Stimulated activated CD8-positive, alpha-beta memory T cell treated with anti-CD3 and anti-CD28 coated beads, Interleukin-7, amount 100 ng/mL, for 1 hour (primary cell): ENCODE results near the gene STXBP6.
"Not testable (repeated sequence)": the region's sequence is repeated elsewhere in the genome, so short reads cannot be mapped to it uniquely, and the experiment has no call there.

ENCODE experiments used
- DNase-seq, 2 donors: peaks; one replicate each; pipeline ENCODE4 v3.0.0-alpha.2; 2020; ENCODE audit warnings: low read depth in 2 of 2

The STXBP6 gene

GRCh38 chr14:24956104-24956503 lies 93.8 kb downstream of the STXBP6 start:
- DNase-seq: no peak

- DNase-seq: no peak
Measured at GRCh38 chr14:24954700-24955037, 95.3 kb downstream of the STXBP6 start.

GRCh38 chr14:24954037-24954699 lies 95.8 kb downstream of the STXBP6 start:
- DNase-seq: no peak

GRCh38 chr14:24952851-24953666 lies 96.9 kb downstream of the STXBP6 start:
- DNase-seq: no peak

- DNase-seq: no peak
Measured at GRCh38 chr14:24948261-24948847, 101.6 kb downstream of the STXBP6 start.

GRCh38 chr14:24947131-24947530 lies 102.8 kb downstream of the STXBP6 start:
- no peak for DNase-seq

GRCh38 chr14:24944800-24945199 lies 105.1 kb downstream of the STXBP6 start:
- no peak for DNase-seq

GRCh38 chr14:24943024-24943423 lies 106.9 kb downstream of the STXBP6 start:
- DNase-seq: no peak

- no peak for DNase-seq
Measured at GRCh38 chr14:24941719-24942118, 108.2 kb downstream of the STXBP6 start.

GRCh38 chr14:24940213-24940783 lies 109.6 kb downstream of the STXBP6 start:
- DNase-seq: no peak

- DNase-seq: no peak
Measured at GRCh38 chr14:24938593-24938992, 111.4 kb downstream of the STXBP6 start.

- no peak for DNase-seq
Measured at GRCh38 chr14:24937300-24937699, 112.6 kb downstream of the STXBP6 start.

GRCh38 chr14:24936773-24937172 lies 113.2 kb downstream of the STXBP6 start:
- not testable (repeated sequence) for DNase-seq

GRCh38 chr14:24935796-24936195 lies 114.2 kb downstream of the STXBP6 start:
- DNase-seq: no peak

GRCh38 chr14:24928386-24928900 lies 121.5 kb downstream of the STXBP6 start:
- DNase-seq: no peak

- no peak for DNase-seq
Measured at GRCh38 chr14:24927809-24928208, 122.1 kb downstream of the STXBP6 start.

- DNase-seq: no peak
Measured at GRCh38 chr14:24925771-24926374, 124.1 kb downstream of the STXBP6 start.

- DNase-seq: no peak
Measured at GRCh38 chr14:24924544-24924943, 125.4 kb downstream of the STXBP6 start.

- DNase-seq: no peak
Measured at GRCh38 chr14:24921903-24922302, 128.0 kb downstream of the STXBP6 start.

GRCh38 chr14:24920265-24921075 lies 129.5 kb downstream of the STXBP6 start:
- DNase-seq: no peak

GRCh38 chr14:24918822-24919221 lies 131.1 kb downstream of the STXBP6 start:
- no peak for DNase-seq
